WERI-Rb-1 (cell line): ENCODE results near the gene DNAJC11.

Experiments used
- DNase-seq: peaks from one replicate; pipeline ENCODE4 v3.0.0-alpha.2; 2020
- H3K27ac ChIP-seq: fragments of 250-450 bp; sonication (Bioruptor Pico); 2 replicates; pipeline ENCODE4 v1.5.1; 2020; ENCODE audit warnings: mild to moderate bottlenecking, moderate library complexity
- H3K27me3 ChIP-seq: fragments of 250-450 bp; sonication (Bioruptor Pico); 2 replicates; pipeline ENCODE4 v1.5.1; 2021; ENCODE audit warnings: mild to moderate bottlenecking, low read depth, moderate library complexity; ENCODE audit not compliant: insufficient read depth, severe bottlenecking
- H3K36me3 ChIP-seq: fragments of 250-450 bp; sonication (Bioruptor Pico); 2 replicates; pipeline ENCODE4 v1.5.1; 2020; ENCODE audit warnings: mild to moderate bottlenecking, moderate library complexity
- H3K4me3 ChIP-seq: 2 replicates; pipeline ENCODE4 v1.5.1; 2011; ENCODE audit warnings: low read depth, mild to moderate bottlenecking, control low read depth, low read length
- H3K9me3 ChIP-seq: fragments of 250-450 bp; sonication (Bioruptor Pico); 2 replicates; pipeline ENCODE4 v1.5.1; 2021; ENCODE audit warnings: mild to moderate bottlenecking, moderate library complexity; ENCODE audit not compliant: severe bottlenecking
- TF ChIP-seq, protein P1 (sequence below): IDR thresholded peaks from 2 replicates; pipeline ENCODE4 v1.5.1; 2011; ENCODE audit warnings: low read depth, mild to moderate bottlenecking, control low read depth, inconsistent platforms, low read length

The DNAJC11 gene

DNA sequence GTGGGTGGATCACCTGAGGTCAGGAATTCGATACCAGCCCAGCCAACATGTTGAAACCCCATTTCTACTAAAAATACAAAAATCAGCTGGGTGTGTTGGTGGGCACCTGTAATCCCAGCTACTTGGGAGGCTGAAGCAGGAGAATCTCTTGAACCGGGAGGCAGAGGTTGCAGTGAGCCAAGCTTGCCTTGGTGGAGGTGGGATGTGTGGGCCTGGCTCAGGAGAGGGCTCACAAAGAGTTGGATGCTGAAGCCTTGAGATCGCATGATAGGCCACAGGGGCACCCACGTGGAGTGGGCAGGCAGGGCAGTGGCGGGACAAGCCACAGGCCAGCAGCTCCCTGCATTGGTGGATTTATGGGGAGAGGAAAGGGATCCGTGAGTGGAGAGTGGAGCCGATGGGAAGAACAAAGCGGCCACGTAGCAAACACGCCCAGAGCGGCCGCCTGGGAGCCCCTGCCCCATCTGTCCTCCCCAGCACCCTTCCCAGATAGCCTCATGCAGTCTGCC, 72.6 kb downstream of the DNAJC11 start:
- Histone ChIP-seq H3K27ac (no peak overlapping the region), H3K36me3 (peaks cover 59% of the 10 kb centered on the region), H3K9me3 (no peaks in the 10 kb centered on the region), H3K4me3 (no peak overlapping the region), H3K27me3 (no peaks in the 10 kb centered on the region)
- DNase-seq, result no peak
- TF ChIP-seq, protein P1, sequence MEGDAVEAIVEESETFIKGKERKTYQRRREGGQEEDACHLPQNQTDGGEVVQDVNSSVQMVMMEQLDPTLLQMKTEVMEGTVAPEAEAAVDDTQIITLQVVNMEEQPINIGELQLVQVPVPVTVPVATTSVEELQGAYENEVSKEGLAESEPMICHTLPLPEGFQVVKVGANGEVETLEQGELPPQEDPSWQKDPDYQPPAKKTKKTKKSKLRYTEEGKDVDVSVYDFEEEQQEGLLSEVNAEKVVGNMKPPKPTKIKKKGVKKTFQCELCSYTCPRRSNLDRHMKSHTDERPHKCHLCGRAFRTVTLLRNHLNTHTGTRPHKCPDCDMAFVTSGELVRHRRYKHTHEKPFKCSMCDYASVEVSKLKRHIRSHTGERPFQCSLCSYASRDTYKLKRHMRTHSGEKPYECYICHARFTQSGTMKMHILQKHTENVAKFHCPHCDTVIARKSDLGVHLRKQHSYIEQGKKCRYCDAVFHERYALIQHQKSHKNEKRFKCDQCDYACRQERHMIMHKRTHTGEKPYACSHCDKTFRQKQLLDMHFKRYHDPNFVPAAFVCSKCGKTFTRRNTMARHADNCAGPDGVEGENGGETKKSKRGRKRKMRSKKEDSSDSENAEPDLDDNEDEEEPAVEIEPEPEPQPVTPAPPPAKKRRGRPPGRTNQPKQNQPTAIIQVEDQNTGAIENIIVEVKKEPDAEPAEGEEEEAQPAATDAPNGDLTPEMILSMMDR, result no peak

DNA sequence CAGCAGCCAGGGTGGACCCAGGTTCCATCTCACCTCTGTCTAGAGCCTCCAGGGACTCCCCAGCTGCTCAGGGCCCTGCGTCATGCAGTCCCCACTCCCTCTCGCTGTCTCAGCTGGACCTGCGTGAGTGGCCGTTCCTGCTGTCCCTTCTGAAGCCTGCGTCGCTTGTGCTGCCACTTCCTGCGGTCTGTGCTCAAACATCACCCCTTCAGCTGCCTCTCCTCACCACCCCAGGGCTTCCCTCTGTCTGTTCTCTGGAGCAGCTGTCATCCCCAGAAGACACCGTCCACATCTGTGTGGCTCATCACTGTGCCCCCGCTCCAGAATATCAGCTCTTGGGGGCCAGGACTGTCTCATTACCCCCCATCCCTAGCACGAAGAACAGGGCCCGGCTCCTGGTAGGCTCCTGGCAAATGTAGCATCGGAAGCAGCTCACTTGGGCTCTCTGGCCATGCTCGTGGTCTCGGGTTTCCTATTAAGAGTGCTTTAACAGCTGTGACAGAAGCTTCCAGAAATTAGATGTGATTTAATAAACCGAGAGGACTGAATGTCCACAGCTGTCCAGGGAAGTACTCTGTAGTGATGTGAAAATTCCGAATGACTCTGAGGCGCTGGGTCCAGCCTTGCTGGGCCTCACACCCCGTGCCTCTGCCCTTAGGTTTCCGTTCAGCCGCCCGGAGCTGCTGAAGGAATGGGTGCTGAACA, 73.6 kb downstream of the DNAJC11 start:
- no peaks in the 10 kb centered on the region for H3K9me3 ChIP-seq
- no peaks in the 10 kb centered on the region for H3K27me3 ChIP-seq
- TF ChIP-seq, protein P1, result no peak
- DNase-seq, result no peak
- H3K4me3 ChIP-seq, result no peak overlapping the region
- H3K27ac ChIP-seq, result no peak overlapping the region
- peaks cover 59% of the 10 kb centered on the region for H3K36me3 ChIP-seq

DNA sequence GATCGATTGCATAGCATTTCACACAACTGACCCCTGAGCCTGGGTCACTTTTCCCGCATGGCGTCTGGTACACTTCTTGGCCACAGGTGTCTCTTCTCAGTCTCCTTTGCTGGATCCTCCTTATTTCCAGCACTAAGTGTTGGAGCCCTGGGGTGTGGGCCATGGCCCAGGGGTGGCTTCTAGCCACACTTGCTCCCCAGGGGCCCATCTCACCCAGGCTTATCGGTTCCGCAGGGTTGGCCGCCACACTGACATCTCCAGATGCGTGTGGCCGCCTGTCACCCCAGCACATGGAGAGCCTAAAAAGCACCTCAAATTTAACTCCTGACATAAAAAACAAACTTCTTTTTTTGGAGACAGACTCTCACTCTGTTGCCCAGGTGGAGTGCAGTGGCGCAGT, 74.6 kb downstream of the DNAJC11 start:
- no peak for DNase-seq
- Histone ChIP-seq H3K27me3 (no peaks in the 10 kb centered on the region), H3K27ac (no peak overlapping the region), H3K9me3 (no peaks in the 10 kb centered on the region), H3K4me3 (no peak overlapping the region), H3K36me3 (peaks cover 63% of the 10 kb centered on the region)
- TF ChIP-seq, protein P1, result no peak

DNA sequence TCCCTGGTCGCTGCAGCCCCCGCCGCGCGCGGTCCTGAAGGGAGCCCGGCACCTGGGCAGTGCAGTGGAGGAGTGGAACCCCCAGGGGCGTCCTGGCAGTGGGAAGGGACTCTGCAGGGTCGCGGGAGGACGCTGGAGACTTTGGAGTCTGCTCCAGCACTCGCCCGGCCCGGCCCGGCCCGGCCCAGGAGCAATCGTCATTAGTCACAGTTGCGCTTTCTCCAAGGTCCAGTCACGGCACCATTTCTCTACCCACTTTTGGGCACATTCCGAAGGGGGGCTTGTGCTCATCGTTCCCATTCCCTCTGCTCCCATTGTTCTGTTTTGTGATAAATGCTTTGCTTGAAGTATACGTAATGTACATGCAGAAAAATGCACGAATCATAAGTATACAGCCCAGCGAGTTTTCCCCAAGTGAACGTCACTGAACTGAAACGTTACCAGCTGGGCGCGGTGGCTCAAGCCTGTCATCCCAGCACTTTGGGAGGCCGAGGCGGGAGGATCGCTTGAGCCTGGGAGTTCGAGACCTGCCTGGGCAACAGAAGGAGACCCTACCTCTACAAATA, 75.9 kb downstream of the DNAJC11 start:
- Histone ChIP-seq H3K27ac (peak overlapping the region; percentile 63), H3K27me3 (no peaks in the 10 kb centered on the region), H3K9me3 (no peaks in the 10 kb centered on the region), H3K36me3 (peaks cover 73% of the 10 kb centered on the region), H3K4me3 (peak overlapping the region; percentile 73)
- DNase-seq, result no peak
- TF ChIP-seq, protein P1, result no peak

DNA sequence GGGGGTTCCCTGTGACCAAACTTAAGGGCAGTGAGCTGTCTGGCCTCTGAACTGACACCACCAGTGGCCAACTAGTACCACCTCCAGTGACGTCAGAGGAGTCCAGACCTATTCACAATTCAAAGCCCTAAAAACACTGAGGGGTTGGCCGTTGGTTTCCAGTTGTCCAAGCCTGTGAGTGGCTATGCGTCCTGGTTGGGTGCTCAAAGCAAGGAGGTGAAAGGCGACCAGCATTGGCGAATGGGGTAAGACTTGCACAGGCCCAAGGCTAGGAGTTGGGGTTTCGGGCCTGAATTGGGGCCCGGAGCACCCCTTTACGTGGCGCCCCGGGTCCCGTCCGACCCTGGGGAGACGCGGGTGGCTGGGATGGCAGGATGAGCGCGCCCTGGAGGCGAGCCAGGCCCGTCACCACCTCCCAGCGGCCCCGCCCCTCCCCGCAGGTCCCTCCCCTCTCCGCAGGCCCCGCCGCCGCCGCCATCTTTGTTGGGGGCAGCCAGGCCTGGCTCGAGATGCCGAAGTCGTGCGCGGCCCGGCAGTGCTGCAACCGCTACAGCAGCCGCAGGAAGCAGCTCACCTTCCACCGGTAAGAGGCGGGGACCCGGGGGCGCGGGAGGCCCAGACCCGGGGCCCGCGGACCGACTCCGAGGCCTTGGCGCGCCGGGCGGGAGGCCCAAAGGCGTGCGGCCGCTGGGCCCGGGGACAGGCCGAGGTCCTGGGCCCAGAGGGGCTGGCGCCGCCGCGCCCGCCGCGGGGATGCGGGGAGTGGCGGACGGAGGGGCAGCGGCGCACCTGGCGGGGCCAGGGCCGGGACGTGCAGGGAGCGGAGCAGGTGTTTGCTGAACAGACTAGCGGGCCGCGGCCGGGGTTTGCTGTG, 76.7 kb downstream of the DNAJC11 start, which contains the start of gene THAP3:
Gene THAP3, plus strand, starts transcription at position 159 of the 874 bp plus-strand sequence. Its CDS starts 351 bp downstream, at position 510.
- Histone ChIP-seq H3K27ac (peak within 1 kb of the TSS; percentile 63), H3K9me3 (no peaks in the 10 kb centered on the region), H3K4me3 (peak within 1 kb of the TSS; percentile 73), H3K27me3 (no peaks in the 10 kb centered on the region), H3K36me3 (peaks cover 76% of the 10 kb centered on the region)
- TF ChIP-seq, protein P1, result peak; percentile 41
- DNase-seq, result peak; percentile 90
